HepG2 (cell line): Measurements from ENCODE around the gene NR2F6. TPM values are rescaled to one million over a fixed set of nuclear protein-coding genes. Genes with fewer than 3 reads are reported as not detected.

Source experiments
- ATAD3A ChIP-seq: sonication (generic); formaldehyde crosslinking; IDR thresholded peaks from 2 replicates; pipeline ENCODE4 v1.4.0; 2020; ENCODE audit warnings: missing genetic modification reagents
- CCAR2 ChIP-seq: fragments of 200-400 bp; formaldehyde crosslinking; optimal IDR thresholded peaks from 2 replicates; pipeline ENCODE3; 2018; ENCODE audit warnings: low read depth, mild to moderate bottlenecking, low read length, moderate library complexity
- FIP1L1 ChIP-seq: fragments of 200-400 bp; formaldehyde crosslinking; IDR thresholded peaks from 2 replicates; pipeline ENCODE4 v1.6.1; 2018; ENCODE audit warnings: low read depth, mild to moderate bottlenecking, low read length, moderate library complexity, borderline replicate concordance; ENCODE audit not compliant: insufficient read depth
- KDM2A ChIP-seq: sonication (generic); formaldehyde crosslinking; IDR thresholded peaks from 2 replicates; pipeline ENCODE4 v1.4.0; 2020; ENCODE audit warnings: low read depth, missing genetic modification reagents, borderline replicate concordance
- MIER2 ChIP-seq: IDR thresholded peaks from 2 replicates; pipeline ENCODE4 v1.6.1; 2016; ENCODE audit warnings: missing biosample characterization, missing genetic modification reagents
- REL ChIP-seq: sonication (generic); formaldehyde crosslinking; conservative IDR thresholded peaks from 2 replicates; pipeline ENCODE4 v1.8.0; 2022; ENCODE audit warnings: mild to moderate bottlenecking, missing genetic modification reagents, moderate library complexity
- TBX2 ChIP-seq: sonication (generic); formaldehyde crosslinking; IDR thresholded peaks from 2 replicates; pipeline ENCODE4 v1.5.0; 2020; ENCODE audit warnings: missing genetic modification reagents, mild to moderate bottlenecking, borderline replicate concordance
- THAP11 ChIP-seq: IDR thresholded peaks from 2 replicates; pipeline ENCODE4 v1.6.1; 2016; ENCODE audit warnings: missing biosample characterization, missing genetic modification reagents
- ZC3H13 ChIP-seq: sonication (generic); formaldehyde crosslinking; IDR thresholded peaks from 2 replicates; pipeline ENCODE4 v1.8.1; 2023; ENCODE audit warnings: mild to moderate bottlenecking, missing genetic modification reagents, moderate library complexity
- ZNF232 ChIP-seq: sonication (generic); formaldehyde crosslinking; IDR thresholded peaks from 2 replicates; pipeline ENCODE4 v1.4.0; 2020; ENCODE audit warnings: missing genetic modification reagents, borderline replicate concordance
- ZNF33A ChIP-seq: sonication (generic); formaldehyde crosslinking; IDR thresholded peaks from 2 replicates; pipeline ENCODE4 v1.5.1; 2020; ENCODE audit warnings: missing genetic modification reagents, mild to moderate bottlenecking, moderate library complexity, borderline replicate concordance
- ZNF746 ChIP-seq: sonication (generic); formaldehyde crosslinking; IDR thresholded peaks from 2 replicates; pipeline ENCODE4 v1.8.0; 2022; ENCODE audit warnings: mild to moderate bottlenecking, missing genetic modification reagents
- polyA plus RNA-seq, 8 experiments: library from polyadenylated mRNA; depleted of rRNA in 3 of 8; stranded (reverse) in 7 of 8; unstranded in 1 of 8; fragments of >200 nt; fragmentation: Illumina TruSeq in 4 of 8; extraction: Trizol in 4 of 8; gene quantifications; 2 replicates each; pipeline versions ENCODE4 v1.2.1 to v1.2.3, GENCODE V29; 2011 to 2016; ENCODE audit warnings: low read depth in 4 of 8, missing spikeins in 1 of 8, mixed read lengths in 1 of 8; ENCODE audit not compliant: insufficient read depth in 1 of 8
- total RNA-seq, 5 experiments: library from RNA; depleted of rRNA; stranded (reverse); fragments of >200 nt; fragmentation: Illumina TruSeq; extraction: Trizol; gene quantifications; 2 replicates each; pipeline ENCODE4 v1.2.3, GENCODE V29; 2016; ENCODE audit warnings: low read depth in 1 of 5
- TF ChIP-seq, protein P1 (sequence below): sonication (generic); formaldehyde crosslinking; IDR thresholded peaks from 2 replicates; pipeline ENCODE4 v1.4.0; 2020; ENCODE audit warnings: missing genetic modification reagents
- TF ChIP-seq, protein P2 (sequence below): sonication (generic); formaldehyde crosslinking; IDR thresholded peaks from 2 replicates; pipeline ENCODE4 v1.4.0; 2020; ENCODE audit warnings: missing genetic modification reagents, borderline replicate concordance
- TF ChIP-seq, protein P3 (sequence below): IDR thresholded peaks from 2 replicates; pipeline ENCODE4 v1.6.1; 2016; ENCODE audit warnings: missing biosample characterization, missing genetic modification reagents, low read depth

The NR2F6 gene
- total and polyA plus RNA-seq, 2 of the 13 experiments (the other 11 are each of a cell fraction or from before 2014, with no cell fraction given) = 30.9 to 72.4 TPM

DNA sequence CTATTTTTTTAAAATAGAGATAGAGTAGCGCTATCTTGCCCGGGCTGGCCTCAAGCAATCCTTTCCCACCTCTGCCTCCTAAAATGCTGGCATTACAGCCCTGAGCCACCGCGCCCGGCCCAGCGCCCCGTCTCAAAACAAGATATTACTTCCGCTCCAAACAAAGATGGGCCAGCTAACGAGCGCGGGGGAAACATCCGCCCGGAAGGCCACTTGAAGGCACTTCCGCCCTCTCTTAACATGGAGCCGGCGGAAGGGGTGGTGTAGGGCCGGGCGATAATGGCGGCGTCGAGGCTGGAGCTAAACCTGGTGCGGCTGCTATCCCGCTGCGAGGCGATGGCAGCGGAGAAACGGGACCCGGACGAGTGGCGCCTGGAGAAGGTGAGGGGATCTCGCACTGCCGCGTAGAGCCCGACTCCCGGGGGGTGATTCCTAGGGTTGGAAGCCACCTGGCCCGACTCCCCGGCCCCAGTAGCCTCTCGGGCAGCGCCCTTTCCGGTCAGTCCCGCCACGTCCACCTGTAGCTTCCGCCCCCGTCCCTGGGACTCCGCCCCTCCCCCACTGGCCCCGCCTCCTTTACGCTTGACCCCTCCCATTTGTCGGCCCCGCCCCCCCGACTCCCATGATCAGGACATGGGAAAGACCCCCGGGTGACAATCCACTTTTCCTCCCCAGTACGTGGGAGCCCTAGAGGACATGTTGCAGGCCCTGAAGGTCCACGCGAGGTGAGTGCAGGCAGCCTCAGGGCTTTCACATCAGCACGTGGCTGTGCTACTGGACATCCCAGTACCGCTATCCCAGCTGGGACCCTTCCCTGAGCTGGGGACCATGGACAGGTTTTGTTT is 30.4 kb downstream of the NR2F6 start, which contains the start of gene USE1 (continued):
- TF ChIP-seq, protein P1, sequence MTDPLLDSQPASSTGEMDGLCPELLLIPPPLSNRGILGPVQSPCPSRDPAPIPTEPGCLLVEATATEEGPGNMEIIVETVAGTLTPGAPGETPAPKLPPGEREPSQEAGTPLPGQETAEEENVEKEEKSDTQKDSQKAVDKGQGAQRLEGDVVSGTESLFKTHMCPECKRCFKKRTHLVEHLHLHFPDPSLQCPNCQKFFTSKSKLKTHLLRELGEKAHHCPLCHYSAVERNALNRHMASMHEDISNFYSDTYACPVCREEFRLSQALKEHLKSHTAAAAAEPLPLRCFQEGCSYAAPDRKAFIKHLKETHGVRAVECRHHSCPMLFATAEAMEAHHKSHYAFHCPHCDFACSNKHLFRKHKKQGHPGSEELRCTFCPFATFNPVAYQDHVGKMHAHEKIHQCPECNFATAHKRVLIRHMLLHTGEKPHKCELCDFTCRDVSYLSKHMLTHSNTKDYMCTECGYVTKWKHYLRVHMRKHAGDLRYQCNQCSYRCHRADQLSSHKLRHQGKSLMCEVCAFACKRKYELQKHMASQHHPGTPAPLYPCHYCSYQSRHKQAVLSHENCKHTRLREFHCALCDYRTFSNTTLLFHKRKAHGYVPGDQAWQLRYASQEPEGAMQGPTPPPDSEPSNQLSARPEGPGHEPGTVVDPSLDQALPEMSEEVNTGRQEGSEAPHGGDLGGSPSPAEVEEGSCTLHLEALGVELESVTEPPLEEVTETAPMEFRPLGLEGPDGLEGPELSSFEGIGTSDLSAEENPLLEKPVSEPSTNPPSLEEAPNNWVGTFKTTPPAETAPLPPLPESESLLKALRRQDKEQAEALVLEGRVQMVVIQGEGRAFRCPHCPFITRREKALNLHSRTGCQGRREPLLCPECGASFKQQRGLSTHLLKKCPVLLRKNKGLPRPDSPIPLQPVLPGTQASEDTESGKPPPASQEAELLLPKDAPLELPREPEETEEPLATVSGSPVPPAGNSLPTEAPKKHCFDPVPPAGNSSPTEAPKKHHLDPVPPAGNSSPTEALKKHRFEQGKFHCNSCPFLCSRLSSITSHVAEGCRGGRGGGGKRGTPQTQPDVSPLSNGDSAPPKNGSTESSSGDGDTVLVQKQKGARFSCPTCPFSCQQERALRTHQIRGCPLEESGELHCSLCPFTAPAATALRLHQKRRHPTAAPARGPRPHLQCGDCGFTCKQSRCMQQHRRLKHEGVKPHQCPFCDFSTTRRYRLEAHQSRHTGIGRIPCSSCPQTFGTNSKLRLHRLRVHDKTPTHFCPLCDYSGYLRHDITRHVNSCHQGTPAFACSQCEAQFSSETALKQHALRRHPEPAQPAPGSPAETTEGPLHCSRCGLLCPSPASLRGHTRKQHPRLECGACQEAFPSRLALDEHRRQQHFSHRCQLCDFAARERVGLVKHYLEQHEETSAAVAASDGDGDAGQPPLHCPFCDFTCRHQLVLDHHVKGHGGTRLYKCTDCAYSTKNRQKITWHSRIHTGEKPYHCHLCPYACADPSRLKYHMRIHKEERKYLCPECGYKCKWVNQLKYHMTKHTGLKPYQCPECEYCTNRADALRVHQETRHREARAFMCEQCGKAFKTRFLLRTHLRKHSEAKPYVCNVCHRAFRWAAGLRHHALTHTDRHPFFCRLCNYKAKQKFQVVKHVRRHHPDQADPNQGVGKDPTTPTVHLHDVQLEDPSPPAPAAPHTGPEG (CRISPR knock-in tag) = no peak; the same call in 1 of the 2 replicates
- peak; percentile 62 for TF ChIP-seq ZNF746 (CRISPR knock-in tag)
- TF ChIP-seq FIP1L1 = no peak
- no peak for TF ChIP-seq REL (CRISPR knock-in tag)
- TF ChIP-seq CCAR2 = no peak
- no peak for TF ChIP-seq MIER2
- TF ChIP-seq THAP11 (CRISPR knock-in tag) = peak; percentile 95
- no peak; the same call in 1 of the 2 replicates for TF ChIP-seq ZNF232 (CRISPR knock-in tag)
- TF ChIP-seq KDM2A (CRISPR knock-in tag) = peak; percentile 90; the same call in 1 of the 2 replicates
- TF ChIP-seq ZC3H13 = no peak
- TF ChIP-seq, protein P2, sequence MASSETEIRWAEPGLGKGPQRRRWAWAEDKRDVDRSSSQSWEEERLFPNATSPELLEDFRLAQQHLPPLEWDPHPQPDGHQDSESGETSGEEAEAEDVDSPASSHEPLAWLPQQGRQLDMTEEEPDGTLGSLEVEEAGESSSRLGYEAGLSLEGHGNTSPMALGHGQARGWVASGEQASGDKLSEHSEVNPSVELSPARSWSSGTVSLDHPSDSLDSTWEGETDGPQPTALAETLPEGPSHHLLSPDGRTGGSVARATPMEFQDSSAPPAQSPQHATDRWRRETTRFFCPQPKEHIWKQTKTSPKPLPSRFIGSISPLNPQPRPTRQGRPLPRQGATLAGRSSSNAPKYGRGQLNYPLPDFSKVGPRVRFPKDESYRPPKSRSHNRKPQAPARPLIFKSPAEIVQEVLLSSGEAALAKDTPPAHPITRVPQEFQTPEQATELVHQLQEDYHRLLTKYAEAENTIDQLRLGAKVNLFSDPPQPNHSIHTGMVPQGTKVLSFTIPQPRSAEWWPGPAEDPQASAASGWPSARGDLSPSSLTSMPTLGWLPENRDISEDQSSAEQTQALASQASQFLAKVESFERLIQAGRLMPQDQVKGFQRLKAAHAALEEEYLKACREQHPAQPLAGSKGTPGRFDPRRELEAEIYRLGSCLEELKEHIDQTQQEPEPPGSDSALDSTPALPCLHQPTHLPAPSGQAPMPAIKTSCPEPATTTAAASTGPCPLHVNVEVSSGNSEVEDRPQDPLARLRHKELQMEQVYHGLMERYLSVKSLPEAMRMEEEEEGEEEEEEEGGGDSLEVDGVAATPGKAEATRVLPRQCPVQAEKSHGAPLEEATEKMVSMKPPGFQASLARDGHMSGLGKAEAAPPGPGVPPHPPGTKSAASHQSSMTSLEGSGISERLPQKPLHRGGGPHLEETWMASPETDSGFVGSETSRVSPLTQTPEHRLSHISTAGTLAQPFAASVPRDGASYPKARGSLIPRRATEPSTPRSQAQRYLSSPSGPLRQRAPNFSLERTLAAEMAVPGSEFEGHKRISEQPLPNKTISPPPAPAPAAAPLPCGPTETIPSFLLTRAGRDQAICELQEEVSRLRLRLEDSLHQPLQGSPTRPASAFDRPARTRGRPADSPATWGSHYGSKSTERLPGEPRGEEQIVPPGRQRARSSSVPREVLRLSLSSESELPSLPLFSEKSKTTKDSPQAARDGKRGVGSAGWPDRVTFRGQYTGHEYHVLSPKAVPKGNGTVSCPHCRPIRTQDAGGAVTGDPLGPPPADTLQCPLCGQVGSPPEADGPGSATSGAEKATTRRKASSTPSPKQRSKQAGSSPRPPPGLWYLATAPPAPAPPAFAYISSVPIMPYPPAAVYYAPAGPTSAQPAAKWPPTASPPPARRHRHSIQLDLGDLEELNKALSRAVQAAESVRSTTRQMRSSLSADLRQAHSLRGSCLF (CRISPR knock-in tag) = no peak; the same call in 1 of the 2 replicates
- TF ChIP-seq, protein P3, sequence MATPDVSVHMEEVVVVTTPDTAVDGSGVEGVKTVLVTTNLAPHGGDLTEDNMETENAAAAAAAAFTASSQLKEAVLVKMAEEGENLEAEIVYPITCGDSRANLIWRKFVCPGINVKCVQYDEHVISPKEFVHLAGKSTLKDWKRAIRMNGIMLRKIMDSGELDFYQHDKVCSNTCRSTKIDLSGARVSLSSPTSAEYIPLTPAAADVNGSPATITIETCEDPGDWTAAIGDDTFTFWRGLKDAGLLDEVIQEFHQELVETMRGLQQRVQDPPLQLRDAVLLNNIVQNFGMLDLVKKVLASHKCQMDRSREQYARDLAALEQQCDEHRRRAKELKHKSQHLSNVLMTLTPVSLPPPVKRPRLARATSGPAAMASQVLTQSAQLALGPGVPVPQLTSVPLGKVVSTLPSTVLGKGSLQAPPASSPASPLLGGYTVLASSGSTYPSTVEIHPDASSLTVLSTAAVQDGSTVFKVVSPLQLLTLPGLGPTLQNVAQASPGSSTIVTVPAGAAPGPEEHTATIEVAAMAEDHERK (CRISPR knock-in tag) = no peak
- no peak for TF ChIP-seq ATAD3A
- TF ChIP-seq TBX2 (CRISPR knock-in tag) = peak; percentile 71
- no peak for TF ChIP-seq ZNF33A (CRISPR knock-in tag)
